Activated gamma-delta T cell (primary cell): ENCODE results near the gene FXYD6.
"Not testable (repeated sequence)": the region's sequence is repeated elsewhere in the genome, so short reads cannot be mapped to it uniquely, and the experiment has no call there.

Experiments
- DNase-seq: peaks from one replicate; lab custom pipeline; 2025; lab: John Stamatoyannopoulos, UW

FXYD6 gene

DNA sequence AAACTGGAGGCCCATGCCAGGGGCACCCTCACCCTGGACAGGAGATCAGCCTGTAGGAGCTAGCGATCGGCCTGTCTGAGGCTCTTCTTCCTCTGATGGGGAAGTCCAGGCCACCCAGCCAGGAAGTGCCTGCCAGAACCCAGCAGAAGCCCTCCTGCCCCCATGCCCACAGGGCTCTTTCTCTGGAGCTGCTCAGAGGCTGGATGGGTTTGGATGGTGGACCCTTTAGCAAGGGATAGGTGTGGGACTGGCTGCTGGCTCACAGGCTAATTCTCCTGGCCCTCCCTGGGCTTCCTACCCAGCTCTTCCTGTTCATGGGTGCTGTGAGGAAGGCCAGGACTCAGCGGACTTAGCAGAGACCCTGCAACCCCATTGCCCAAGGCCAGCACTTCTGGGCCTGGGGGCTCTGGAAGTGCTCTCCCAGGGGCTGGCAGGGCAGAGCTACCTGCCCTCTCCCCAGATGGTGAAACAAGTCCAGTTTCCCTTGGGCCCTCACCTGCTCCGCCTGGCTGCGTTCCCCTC is 59.6 kb downstream of the FXYD6 start:
- no peak for DNase-seq

DNA sequence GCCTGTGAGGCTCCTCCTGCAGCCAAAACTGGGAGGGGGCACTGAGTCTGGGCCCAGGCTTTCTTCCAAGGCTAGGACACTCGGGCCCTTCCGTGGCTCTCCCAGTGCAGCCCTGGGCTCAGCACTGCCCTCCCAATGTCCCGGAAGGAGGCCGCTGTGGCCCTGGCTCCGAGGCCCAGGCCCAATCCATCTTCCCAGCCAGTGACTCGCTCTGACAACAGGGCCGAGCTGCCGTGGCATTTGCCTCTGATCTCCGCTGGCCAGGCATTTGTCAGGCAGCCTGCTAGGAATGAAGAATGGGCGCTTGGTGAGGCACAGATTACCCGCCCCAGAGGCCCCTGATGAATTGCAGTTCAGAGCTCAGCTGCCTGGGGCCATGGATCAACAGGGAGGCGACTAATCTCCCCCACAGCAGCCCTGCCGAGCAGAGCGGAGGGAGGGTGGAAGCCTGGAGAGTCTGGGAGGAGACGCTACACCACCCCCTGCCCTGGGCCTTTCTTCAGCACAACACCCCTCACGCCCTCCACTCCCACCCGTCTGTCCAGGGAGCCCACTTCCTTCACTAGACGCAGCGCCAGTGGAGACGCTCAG is 60.2 kb downstream of the FXYD6 start:
- no peak for DNase-seq

DNA sequence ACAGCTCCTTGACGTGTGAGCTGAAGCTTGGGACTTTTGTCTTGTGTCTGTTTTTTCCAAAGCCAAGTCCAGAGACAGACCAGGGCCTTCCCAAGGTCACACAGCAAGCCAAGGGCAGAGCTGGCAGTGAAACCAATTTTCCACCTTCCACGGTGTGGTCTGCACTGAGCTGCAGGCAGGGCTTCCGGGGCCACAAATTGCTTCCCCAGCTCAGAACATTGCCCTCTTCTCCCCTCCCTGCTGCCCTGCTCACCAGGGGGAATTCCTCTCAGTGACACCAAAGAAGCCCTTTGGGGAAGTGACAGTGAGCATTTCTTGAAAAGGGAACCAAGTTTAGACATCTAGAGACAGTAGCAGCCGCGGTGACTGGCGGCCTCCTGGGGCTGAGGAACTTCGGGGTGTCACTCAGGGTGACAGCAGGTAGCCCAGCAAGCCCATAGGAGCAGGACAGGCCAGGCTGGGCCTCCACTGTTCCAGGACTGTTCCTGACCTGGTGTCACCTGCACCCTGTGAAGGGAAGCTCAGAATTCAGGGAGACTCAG is 61.1 kb downstream of the FXYD6 start:
- DNase-seq, result peak; percentile 42

DNA sequence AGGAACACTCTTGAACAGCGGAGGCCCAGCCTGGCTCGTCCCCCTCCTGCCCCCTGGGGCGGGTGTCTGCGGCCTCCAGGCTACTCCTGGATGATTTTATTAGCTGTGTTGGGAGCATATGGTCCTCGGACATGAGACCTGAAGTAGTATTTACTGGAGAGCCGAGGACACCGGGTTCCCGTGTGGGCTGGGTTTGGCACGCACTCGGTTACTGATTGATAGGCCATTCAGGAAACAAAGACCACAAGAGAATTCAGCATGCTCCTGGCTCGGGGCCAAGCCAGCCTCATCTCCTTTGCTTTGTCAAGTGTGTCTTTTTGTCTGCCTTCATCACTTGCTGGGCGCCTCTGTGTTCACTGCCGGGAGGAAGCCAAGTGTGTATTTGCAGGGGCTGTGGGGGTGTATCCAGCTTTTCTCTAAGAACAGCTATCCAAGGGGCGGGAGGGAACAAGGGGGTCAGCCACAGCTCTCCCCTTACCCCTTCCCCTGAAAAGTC is 61.6 kb downstream of the FXYD6 start:
- DNase-seq, result no peak

DNA sequence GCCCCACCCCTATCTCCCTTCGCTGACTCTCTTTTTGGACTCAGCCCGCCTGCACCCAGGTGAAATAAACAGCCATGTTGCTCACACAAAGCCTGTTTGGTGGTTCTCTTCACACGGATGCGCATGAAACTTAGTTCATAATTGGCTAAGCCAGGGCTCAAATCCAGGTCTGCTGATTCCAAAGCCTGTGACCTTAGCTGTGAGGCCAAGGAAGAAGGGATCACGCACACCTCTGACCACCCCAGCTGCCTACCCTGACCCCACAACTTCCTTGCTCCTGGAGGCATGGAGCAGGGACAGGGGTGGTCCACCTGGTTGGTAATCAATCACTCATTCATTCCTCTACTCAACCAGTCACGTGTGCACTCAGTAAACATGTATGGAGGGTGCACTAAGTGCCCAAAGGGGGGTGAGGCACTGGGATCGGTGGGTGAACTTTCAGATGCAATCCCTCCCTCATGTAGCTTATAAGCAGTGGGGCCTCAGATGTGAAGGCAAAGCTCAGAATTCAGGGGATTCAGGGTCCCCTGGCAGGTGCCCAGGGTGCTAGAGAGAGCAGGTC is 62.2 kb downstream of the FXYD6 start:
- DNase-seq, result no peak

DNA sequence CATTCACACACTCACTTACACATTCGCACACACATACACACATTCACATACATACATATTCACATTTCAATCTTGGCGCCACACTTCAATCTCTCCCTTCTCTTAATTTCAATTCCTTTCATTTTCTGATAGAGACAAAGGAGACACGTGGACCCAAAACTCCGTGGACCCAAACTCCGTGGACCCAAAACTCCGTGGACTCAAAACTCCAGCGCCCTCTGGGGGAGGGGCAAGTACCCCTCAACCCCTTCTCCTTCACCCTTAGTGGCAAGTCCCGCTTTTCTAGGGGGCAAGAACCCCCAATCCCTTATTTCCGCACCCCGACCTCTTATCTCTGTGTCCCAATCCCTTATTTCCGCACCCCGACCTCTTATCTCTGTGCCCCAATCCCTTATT is 66.4 kb downstream of the FXYD6 start:
- DNase-seq, result not testable (repeated sequence)

DNA sequence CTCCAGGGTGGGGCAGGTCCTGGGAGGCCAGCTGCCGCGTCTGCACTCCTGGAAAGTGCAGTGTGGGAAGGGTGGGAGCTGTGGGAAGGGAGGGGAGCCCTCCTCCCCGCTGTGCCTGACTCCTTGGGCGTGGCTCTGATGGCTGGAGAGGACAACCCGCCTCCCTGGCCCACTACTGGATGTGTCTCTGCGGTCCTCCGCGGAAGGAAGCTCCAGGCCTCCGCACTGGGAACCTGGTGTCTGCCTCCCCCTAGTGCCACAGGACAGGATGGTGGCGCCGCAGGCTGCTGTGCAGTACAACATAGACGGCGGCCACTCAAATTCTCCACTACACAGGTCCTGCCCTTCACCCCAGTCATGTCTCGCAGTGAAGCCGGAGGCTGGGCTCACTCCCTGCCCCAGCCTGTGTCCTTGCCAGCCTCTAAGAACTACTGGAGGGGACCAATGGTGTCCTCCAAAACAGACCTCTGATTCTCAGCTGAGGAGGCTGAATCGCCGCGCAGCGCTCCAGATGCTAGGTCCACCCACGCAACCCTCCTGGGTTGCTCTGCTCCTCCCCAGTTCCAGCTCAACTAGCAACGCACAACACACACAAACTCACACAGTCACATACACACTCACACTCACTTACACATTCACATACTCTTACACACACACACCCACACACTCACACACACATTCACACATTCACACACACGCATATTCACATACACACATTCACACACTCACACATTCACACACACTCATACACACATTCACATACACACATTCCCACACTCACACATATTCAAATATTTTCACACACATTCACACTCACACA is 67.0 kb downstream of the FXYD6 start:
- DNase-seq, result no peak

DNA sequence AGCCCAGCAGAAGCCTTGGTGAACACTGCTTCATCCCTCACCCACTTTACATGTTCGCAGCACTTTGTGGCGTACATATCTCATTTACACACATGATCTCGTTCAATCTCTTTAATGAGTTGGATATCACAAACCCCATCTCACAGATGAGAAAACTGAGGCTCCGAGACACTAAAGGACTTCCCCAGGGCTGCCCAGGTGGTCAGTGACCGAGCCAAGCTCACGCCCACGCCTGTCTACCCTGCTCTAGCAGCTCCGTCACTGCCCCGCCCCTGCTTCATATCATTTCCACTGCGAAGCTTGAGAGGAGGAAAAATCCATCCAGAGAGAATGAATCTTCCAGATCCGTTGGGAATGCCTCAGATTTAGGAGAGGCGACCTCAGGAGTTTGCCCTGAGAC is 67.7 kb downstream of the FXYD6 start:
- DNase-seq, result no peak

DNA sequence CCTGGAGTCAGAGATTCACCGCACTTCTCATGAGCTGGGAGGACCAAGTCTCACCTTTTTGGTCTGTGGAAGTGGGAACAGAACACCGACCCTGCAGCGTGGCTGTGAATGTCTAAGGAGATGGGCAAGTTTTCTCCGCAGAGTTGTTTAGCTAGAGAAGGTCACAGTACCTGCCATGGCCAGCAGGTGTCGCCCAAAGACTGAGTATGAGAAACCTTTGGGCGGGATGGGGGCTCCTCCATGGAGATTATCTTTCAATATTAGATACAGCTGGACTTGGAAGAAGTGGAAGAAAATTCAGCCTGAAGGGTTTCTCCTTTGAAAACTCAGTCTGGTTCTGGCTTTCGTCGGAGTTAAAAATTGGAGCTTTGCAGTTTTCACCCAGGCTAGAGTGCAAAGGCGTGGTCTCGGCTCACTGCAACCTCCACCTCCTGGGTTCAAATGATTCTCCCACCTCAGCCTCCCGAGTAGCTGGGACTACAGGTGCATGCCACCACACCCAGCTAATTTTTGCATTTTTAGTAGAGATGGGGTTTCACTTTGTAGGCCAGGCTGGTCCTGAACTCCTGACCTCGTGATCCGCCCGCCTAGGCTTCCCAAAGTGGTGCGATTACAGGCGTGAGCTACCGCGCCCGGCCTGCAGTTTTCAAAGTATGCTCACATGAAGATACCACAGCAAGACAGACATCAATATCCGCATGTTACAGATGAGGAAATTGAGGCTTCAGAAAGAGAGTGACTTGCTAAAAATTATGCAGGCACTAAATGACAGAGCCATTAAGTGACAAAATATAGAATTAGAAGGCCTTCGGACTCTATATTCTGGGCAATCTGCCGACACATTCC is 68.8 kb downstream of the FXYD6 start:
- no peak for DNase-seq

DNA sequence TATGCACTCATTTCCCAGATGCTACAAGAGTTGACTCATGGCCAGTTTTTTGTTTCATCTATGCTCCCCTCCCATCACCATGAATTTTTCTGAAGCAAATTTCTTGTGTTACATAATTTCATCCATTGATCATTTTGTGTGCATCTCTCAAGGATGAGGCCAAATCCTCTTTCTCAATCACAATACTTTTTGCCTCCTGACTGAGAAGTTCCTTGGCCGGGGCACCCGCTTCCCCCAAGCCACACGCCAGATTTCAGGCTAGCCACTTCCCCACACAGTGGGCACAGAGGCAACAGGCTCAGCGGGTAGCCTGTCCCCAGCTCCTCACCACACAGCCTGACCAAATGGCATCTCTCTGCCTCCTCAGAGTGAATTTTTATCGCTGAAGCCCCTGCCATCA is 69.6 kb downstream of the FXYD6 start:
- no peak for DNase-seq

DNA sequence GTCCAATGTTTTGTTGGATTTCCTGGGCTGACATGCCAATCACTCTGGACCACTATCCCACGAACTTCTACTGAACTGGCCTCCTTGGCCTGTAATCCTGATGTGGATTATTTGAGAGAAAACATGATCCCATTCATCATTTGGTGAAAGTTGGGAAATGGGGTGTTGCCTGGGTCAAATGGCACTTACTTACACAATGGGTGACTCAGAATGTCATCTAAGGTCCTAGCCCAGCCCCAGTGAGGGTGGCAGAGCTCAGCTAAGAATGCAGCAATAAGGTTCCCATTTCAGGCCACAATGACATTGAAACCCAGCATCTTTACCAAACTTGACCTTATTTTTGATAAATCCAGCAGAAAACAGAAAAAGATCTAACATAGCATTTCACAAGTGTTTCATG is 71.4 kb downstream of the FXYD6 start:
- no peak for DNase-seq

DNA sequence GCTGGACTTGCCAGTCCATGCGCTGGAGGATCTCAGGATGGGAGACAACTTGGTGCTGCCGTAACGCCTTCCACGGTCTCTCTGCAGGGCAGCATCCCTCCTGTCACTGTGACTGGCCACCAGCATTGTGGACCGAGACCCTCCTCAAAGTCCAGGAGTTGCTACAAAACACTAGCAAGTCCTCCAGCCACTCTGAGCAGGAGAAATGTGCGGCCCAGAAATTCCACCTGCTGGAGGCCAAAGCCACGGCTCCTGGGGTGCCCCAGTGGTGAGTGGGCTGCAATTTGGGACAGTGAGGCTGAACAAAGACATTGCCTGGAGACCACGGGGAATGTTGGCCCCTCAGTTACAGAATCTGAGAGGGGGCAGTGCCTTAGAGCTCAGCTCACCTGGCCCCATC is 72.6 kb downstream of the FXYD6 start:
- DNase-seq, result no peak

DNA sequence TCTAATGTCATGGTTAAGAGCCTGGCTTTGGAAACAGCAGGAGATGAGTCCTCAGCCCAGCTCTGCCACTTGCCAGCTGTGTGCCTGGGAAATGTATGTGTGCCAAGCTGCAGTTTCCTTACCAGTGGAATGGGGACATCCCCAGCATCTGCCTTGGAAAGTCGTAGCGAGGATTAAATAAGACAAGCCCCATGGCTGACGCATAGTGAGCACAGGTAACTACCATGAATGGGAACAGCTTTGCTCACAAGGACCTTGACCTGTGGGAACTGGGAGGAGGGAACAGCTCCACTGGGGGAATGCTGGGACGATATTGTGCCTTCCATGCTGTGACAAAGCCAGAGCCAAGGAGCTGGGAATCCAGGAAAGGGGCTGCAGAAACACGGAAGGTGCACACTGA is 76.8 kb downstream of the FXYD6 start:
- DNase-seq, result no peak

DNA sequence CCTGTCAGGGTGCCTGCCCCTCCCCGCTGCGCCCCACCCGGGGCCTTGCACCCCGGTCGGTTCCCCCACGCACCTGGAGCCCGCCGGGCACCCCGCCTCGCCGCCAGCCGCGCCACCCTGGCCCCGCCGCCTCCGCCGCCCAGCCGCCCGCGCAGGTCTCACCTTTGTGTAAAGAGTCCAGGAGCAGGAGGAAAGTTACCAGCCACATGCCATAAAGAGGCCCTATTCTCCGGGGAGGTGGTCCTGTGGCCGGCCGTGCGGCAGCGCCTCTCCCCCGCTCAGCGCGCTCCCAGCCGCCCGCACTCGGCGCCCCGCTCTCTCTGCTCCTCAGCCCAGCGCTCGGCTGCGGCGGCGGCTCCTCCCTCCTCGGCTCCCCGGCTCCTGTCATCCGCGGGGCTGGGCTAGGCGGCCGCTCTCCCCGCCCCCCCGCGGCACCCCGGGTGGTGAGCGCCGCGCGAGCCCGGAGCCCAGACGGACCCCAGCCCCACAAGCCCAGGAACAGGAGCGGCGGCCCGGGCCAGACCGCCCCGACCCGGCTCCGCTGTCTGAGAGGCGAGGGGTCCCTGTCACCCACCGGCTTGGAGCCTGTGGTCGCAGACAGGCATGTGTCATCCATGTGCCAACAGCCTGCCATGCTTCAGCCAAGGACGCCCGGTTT is 79.5 kb downstream of the FXYD6 start, which contains the start of gene DSCAML1:
TSS of gene DSCAML1 (minus strand) at position 345 of the 658 bp plus-strand sequence. CDS start at position 208, 137 bp downstream.
- DNase-seq, result no peak

DNA sequence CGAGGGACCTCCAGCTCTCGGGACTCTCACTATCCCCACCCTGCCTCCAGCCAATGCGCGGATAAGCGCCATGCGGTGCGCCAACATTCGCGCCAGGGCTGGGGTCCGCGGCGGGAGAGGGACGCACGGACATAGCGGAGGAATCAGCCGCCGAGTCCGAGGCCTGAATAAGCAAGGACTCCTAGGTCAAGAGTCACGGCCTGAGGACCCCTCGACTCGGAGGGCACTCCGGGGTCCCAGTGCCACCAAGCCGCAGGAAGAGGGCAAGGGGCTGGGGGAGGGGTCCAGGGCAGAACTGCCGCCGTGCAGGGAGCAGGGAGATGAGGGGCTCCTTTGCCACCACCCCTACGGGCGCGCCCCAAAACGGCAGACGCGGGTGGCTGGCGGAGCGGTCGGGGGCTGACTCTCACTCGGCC is 80.0 kb downstream of the FXYD6 start:
- DNase-seq, result no peak

DNA sequence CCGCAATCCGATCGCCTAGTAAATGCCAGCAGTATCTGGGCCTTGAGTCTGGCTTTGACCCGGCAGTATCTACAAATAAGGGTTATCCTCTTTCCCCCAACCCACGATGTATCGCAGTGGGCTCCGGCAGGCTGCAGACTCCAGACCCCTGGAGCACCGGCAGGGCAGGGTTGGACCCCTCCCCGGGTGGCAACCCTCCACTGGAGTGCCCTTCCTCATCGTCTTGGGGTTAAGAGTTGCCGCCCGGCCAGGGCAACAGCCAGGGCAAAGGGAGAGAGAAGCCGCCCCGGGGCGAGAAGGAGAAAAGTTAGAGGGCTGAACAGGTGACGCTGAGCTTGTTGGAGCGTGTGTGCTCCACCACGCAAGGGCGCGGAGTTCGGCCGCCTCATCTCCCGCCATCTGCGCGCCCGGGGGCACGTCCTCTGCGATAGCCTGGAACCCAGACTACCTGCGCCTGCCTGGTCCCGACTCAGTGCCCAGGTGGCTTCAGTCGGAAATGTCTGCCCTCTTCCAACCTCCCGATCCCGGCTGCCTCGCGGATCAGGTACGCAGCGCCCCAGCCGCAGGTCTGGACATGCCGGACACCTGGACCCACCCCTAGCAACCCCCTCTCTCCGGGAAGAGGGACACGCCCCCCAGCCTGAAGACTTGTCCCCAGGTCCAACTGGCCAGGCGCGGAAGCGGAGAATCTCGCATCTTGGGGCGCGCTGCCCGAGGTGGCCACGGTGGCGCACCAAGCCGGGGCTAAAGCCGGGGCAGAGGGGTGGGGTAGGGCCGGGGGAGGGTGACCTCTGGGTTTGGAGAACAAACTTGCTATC is 80.6 kb downstream of the FXYD6 start:
- no peak for DNase-seq

DNA sequence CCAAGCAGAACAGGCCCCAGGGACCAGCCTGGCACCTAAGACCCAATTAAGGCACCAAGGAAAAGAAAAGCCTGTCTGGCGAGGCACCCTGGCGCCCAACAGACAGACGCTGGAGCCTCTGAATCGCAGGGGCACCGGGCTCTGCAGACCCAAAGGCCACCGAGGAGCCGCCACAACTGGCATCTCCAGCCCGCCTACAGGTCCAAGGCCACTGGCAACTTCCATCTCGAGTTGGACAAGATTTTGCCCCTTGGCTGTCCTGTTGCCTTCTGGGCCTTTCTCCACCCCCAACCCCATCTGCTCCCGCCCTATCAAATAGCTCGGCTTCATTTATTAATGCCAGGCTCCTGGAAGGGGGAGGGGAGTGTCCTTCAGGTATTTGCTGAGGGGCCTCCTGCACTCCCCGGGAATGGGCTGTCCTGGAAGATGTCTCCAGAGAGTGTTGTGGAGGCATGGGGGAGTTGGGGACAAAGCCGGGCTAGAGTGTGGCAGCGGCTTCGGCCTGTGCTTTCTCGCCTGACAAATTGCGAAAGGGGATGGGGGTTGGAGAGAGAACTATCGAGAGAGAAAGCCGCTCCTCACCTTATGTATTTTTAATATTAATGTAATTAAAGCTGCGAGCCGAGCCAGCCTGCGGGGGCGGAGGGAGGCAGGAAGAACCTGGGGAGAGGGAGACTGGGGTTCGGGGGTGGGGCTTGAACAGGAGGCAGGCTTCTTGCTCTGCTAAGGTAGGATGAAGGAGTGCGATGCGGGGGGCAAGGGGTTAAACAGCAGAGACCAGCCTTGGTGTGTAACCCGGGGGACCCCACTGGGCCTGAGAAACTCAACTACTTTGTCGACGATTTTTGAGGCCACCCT is 81.5 kb downstream of the FXYD6 start:
- no peak for DNase-seq

DNA sequence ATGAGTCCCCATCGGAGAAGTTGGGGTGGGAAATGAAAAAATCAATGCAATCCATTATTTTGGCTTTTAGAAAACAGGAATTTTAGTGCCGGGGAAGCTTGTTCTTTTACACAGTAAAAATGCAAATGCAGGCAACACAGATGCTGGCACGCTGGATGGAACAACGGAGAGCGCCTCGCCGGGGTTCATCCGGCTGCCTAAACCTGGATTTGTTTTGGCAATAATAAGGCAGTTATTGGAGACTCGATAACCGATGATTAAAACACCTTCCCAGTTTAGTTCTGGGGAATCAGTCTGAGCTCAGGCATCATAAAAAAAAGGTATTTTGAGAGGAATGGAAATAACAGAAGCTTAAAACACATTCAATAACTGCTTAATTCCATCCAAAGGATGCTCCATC is 82.3 kb downstream of the FXYD6 start:
- no peak for DNase-seq

DNA sequence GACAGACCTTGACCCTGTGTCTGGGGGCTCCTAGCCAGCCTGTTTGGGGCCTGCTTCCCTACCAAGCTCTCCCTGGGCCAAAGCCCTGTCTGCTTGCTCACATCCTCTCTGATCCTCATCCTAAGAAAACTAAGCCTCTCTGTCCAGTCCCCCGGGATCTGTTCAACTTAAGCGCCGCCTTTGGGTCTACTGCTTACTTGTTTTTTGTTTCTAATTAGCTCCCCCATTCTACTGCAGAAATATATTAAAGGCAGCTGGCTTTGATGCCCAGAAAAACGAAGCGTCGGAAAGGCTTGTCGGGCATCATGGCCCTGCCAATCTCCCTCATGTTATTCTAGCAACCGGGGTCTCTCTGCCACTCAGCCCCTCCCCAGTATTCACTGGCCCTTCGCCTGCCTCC is 82.9 kb downstream of the FXYD6 start:
- DNase-seq, result no peak
